H1 (cell line): ENCODE results near the gene WSCD2. TPM values are rescaled to one million over a fixed set of nuclear protein-coding genes. Genes with fewer than 3 reads are reported as not detected.

ENCODE experiments used
- ASH2L ChIP-seq: fragments of 200-600, 300-600 bp; sonication (generic); IDR thresholded peaks from one replicate; pipeline ENCODE4 v1.7.1; 2017; ENCODE audit warnings: low read length
- BACH1 ChIP-seq: IDR thresholded peaks from 2 replicates; pipeline ENCODE4 v1.6.1; 2012; ENCODE audit warnings: low read length, improper control_type of control experiment
- CHD2 ChIP-seq: IDR thresholded peaks from 2 replicates; pipeline ENCODE4 v1.6.1; 2012; ENCODE audit warnings: low read length, improper control_type of control experiment
- CTBP2 ChIP-seq: IDR thresholded peaks from 2 replicates; pipeline ENCODE4 v1.7.0; 2011; ENCODE audit warnings: borderline replicate concordance, mild to moderate bottlenecking, moderate library complexity, mixed read lengths, low read length; ENCODE audit not compliant: insufficient read depth, insufficient read length
- HDAC2 ChIP-seq, 2 experiments: fragments of 300-600 bp in 1 of 2; sonication (generic) in 1 of 2; IDR thresholded peaks; 2 replicates each; pipeline ENCODE4 v1.6.1; 2011 to 2012; ENCODE audit warnings: low read depth in 2 of 2, low read length in 2 of 2, mild to moderate bottlenecking in 2 of 2, moderate library complexity in 2 of 2, borderline replicate concordance in 1 of 2, inconsistent platforms in 1 of 2
- JUND ChIP-seq: IDR thresholded peaks from 2 replicates; pipeline ENCODE4 v1.6.1; 2011; ENCODE audit warnings: mild to moderate bottlenecking, improper control_type of control experiment, low read length
- KDM5A ChIP-seq: fragments of 200-600 bp; IDR thresholded peaks from 2 replicates; pipeline ENCODE4 v1.7.1; 2012; ENCODE audit warnings: mild to moderate bottlenecking, low read length, inconsistent platforms, mixed read lengths
- RAD21 ChIP-seq, 2 experiments: IDR thresholded peaks in 1 of 2; conservative IDR thresholded peaks in 1 of 2; 2 replicates each; pipeline ENCODE4 v1.6.1; 2011; ENCODE audit warnings: low read depth in 2 of 2, low read length in 2 of 2, improper control_type of control experiment in 1 of 2, inconsistent platforms in 1 of 2, mild to moderate bottlenecking in 1 of 2, moderate library complexity in 1 of 2
- RNF2 ChIP-seq: fragments of 200-900, 300-1000 bp; sonication (generic); IDR thresholded peaks from 2 replicates; pipeline ENCODE4 v1.7.1; 2016; ENCODE audit warnings: borderline replicate concordance, low read depth, mild to moderate bottlenecking, antibody characterized with exemption, low read length; ENCODE audit not compliant: poor library complexity, severe bottlenecking; ENCODE audit errors: missing control alignments
- SP1 ChIP-seq: IDR thresholded peaks from 2 replicates; pipeline ENCODE4 v1.6.1; 2011; ENCODE audit warnings: low read depth, low read length
- SRF ChIP-seq: IDR thresholded peaks from 2 replicates; pipeline ENCODE4 v1.6.1; 2011; ENCODE audit warnings: mild to moderate bottlenecking, low read depth, low read length, moderate library complexity
- polyA plus RNA-seq, 7 experiments: library from polyadenylated mRNA; depleted of rRNA in 3 of 7; stranded (reverse) in 5 of 7; unstranded in 2 of 7; fragments of >200 nt in 5 of 7; fragments of 200-250 nt in 2 of 7; gene quantifications; 1 replicate in 5 of 7; 2 replicates in 1 of 7; 4 replicates in 1 of 7; pipeline versions ENCODE4 v1.2.1 to v1.2.3, GENCODE V29; 2011 to 2013; ENCODE audit warnings: missing spikeins in 2 of 7, mixed read lengths in 2 of 7
- total RNA-seq: library from RNA; stranded (reverse); fragmentation: NEBNext Ultra II Directional; extraction: Animal tissue kit (Norgen Biotek cat#: 25700); gene quantifications from 2 replicates; pipeline ENCODE4 v1.2.1, GENCODE V29; 2021
- TF ChIP-seq, protein P1 (sequence below): IDR thresholded peaks from 2 replicates; pipeline ENCODE4 v1.6.1; 2011; ENCODE audit warnings: low read length, improper control_type of control experiment

The WSCD2 gene
- total and polyA plus RNA-seq, 2 of the 8 experiments (the other 6 are each of a cell fraction or from before 2014, with no cell fraction given): 1.3 to 2.2 TPM

DNA sequence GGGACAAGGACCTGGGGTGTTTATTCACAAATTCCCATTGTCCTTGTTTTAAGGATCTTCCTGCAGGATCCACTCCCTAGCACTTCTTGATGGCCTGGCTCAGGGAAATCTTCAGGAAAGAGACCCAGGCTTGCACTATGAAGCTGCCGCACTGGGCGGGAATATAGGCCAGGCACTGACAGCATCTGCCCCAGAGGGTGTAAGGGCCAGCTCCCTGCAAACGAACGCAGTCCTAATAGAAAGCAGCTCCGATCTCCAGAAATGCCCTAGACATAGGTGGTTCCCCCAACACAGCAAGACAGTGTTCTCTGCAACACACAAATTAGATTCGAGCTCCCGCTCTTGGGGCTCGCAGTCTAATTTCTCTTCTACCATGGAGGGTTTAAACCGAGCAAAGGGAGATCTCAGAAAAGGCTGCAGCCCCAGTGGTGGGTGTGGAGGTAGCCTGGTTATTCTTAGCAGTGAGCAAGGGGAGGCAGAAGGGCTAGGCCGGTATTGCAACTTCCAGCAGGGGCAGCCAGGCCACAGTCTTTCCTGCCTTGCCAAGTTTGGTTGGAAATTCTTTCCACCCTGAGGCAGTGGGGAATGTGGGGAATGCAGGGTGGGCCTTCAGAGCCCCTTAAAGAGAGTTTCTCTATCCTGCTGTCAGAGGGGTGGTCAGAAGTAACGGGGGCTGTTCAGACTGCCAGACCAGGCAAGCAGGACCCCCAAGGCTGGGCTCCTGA is 16.1 kb upstream of the WSCD2 start (continued):
- TF ChIP-seq HDAC2 (IDR thresholded peaks at IDR 0.05; ENCODE audit: borderline replicate concordance in 1 of 2, low read depth in 2 of 2, low read length in 2 of 2) (0 out of 4 replicates have a peak, but pooled peaks of 1 of the 2 experiments have one; percentile 43), RAD21 (IDR thresholded peaks at IDR 0.05 in 1 of 2, conservative IDR thresholded peaks at IDR 0.05 in 1 of 2; ENCODE audit: low read depth in 2 of 2, low read length in 2 of 2) (peak; percentile 44 to 50; a peak in 3 of 4 replicates), CHD2 (no peak), SP1 (0 out of 2 replicates have a peak, but pooled peaks have one; percentile 34), KDM5A (no peak), JUND (no peak), BACH1 (no peak), ASH2L (peak; percentile 57), SRF (peak; percentile 46), CTBP2 (no peak), RNF2 (no peak)
- TF ChIP-seq, protein P1, sequence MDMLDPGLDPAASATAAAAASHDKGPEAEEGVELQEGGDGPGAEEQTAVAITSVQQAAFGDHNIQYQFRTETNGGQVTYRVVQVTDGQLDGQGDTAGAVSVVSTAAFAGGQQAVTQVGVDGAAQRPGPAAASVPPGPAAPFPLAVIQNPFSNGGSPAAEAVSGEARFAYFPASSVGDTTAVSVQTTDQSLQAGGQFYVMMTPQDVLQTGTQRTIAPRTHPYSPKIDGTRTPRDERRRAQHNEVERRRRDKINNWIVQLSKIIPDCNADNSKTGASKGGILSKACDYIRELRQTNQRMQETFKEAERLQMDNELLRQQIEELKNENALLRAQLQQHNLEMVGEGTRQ: no peak
